PC-9 (cell line): ENCODE measurements around the gene PRR29. TPM values are rescaled to one million over a fixed set of nuclear protein-coding genes. Genes with fewer than 3 reads are reported as not detected.

ENCODE experiments used
- BruUV-seq: library from RNA; stranded (reverse); fragments of 400-500 nt; replicated peaks from 2 replicates; lab custom pipeline; 2021; lab: Mats Ljungman, UMichigan
- CTCF ChIA-PET: fragments of 300-600 bp; sonication (Branson Sonifier 250); formaldehyde crosslinking; loops from one replicate; lab custom pipeline; 2022; ENCODE audit warnings: antibody characterized with exemption; lab: Charles Lee
- POLR2A ChIA-PET: fragments of 300-600 bp; sonication (Branson Sonifier 250); formaldehyde crosslinking; loops from one replicate; lab custom pipeline; 2022; ENCODE audit warnings: antibody characterized with exemption; ENCODE audit not compliant: unreplicated experiment; lab: Charles Lee
- DNase-seq, 2 experiments: peaks; one replicate each; pipeline versions ENCODE4 v3.0.0 to v3.0.0-alpha.2; 2015 to 2022; ENCODE audit warnings: mixed read lengths in 1 of 2
- H2AFZ ChIP-seq: fragments of 200-600 bp; sonication (generic); 2 replicates; pipeline ENCODE4 v1.8.1; 2017; ENCODE audit warnings: antibody characterized with exemption
- H3F3A ChIP-seq: fragments of 200-600 bp; sonication (generic); 2 replicates; pipeline ENCODE4 v1.8.1; 2017; ENCODE audit warnings: antibody characterized with exemption, mild to moderate bottlenecking, low read depth; ENCODE audit not compliant: insufficient read depth
- H3K27ac ChIP-seq: fragments of 200-600 bp; sonication (generic); 2 replicates; pipeline ENCODE4 v1.6.1; 2016; ENCODE audit warnings: mixed run types
- H3K27me3 ChIP-seq: fragments of 200-600 bp; sonication (generic); 2 replicates; pipeline ENCODE4 v1.6.1; 2016; ENCODE audit warnings: low read depth, mixed run types; ENCODE audit not compliant: insufficient read depth
- H3K36me3 ChIP-seq: fragments of 200-600 bp; sonication (generic); 2 replicates; pipeline ENCODE4 v1.6.1; 2016; ENCODE audit warnings: low read depth, mixed run types
- H3K4me1 ChIP-seq: fragments of 200-600 bp; sonication (generic); replicated peaks from 2 replicates; pipeline ENCODE4 v1.6.1; 2016; ENCODE audit warnings: mixed run types; ENCODE audit not compliant: insufficient read depth
- H3K4me2 ChIP-seq: fragments of 200-600 bp; sonication (generic); 2 replicates; pipeline ENCODE4 v1.6.1; 2017; ENCODE audit warnings: mixed run types
- H3K4me3 ChIP-seq: fragments of 200-600 bp; sonication (generic); 2 replicates; pipeline ENCODE4 v1.6.1; 2016; ENCODE audit warnings: mixed run types
- H3K79me2 ChIP-seq: fragments of 200-600 bp; sonication (generic); 2 replicates; pipeline ENCODE4 v1.6.1; 2017; ENCODE audit warnings: low read depth, mixed run types
- H3K9me2 ChIP-seq: fragments of 200-600 bp; sonication (generic); 2 replicates; pipeline ENCODE4 v1.8.1; 2017; ENCODE audit warnings: mild to moderate bottlenecking; ENCODE audit not compliant: insufficient read depth
- H3K9me3 ChIP-seq: fragments of 200-600 bp; sonication (generic); 2 replicates; pipeline ENCODE4 v1.8.1; 2016; ENCODE audit warnings: low read depth; ENCODE audit not compliant: insufficient read depth
- H4K20me1 ChIP-seq: fragments of 200-600 bp; sonication (generic); 2 replicates; pipeline ENCODE4 v1.8.1; 2017; ENCODE audit not compliant: insufficient read depth
- EZH2 ChIP-seq: fragments of 200-600 bp; sonication (generic); IDR thresholded peaks from 2 replicates; pipeline ENCODE4 v1.8.0; 2017; ENCODE audit warnings: antibody characterized with exemption, low read depth
- intact Hi-C: fragments of 100-400 bp; cut with micrococcal nuclease; formaldehyde crosslinking; loops from one replicate; pipeline ENCODE4 v1.10.0; 2022; ENCODE audit not compliant: unreplicated experiment
- total RNA-seq: library from RNA; stranded (reverse); gene quantifications from 2 replicates; pipeline ENCODE4 v1.2.3, GENCODE V29; 2021
- TF ChIP-seq, protein P1 (sequence below): fragments of 200-600 bp; sonication (generic); conservative IDR thresholded peaks from 2 replicates; pipeline ENCODE4 v1.6.1; 2017; ENCODE audit warnings: mixed run types, antibody characterized with exemption, mild to moderate bottlenecking, moderate library complexity

Gene PRR29
- total RNA-seq, 1 experiment from 2014 or later, result 2.4 TPM

DNA sequence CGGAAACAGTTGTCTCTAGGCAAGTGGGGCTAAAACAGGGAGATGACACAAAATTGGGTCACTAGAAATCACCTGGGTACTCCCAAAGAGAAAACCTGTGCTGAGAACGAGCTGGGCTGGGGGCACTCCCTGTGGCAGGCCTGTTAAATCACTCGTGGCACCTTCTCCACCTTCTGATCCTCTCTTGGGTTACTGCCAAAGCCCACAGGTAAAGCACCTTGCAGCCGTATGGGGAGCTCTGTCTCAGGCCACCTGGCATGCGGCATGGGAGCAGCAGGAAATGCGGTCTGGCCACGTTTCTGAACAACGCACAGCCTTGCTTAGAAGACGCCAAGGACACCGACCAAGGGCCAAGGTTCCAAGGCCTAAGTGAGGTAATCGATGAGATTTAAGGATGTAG, 43.8 kb downstream of the PRR29 start:
- BruUV-seq, result no TSS peak
- ChIA-PET POLR2A (no interaction called here), CTCF (no interaction called here)
- Histone ChIP-seq H3K9me2 (no peaks in the 10 kb centered on the region), H3K27me3 (no peaks in the 10 kb centered on the region), H3K79me2 (no peaks in the 10 kb centered on the region), H3K4me3 (no peak overlapping the region), H2AFZ (no peak overlapping the region), H3K36me3 (peaks cover 4% of the 10 kb centered on the region; the same call in 1 of the 2 replicates), H3K4me1 (no peaks in the 10 kb centered on the region), H3F3A (no peaks in the 10 kb centered on the region), H4K20me1 (no peaks in the 10 kb centered on the region), H3K4me2 (no peak overlapping the region), H3K27ac (no peak overlapping the region), H3K9me3 (no peaks in the 10 kb centered on the region)
- no peak for DNase-seq
- no peak for TF ChIP-seq EZH2
- TF ChIP-seq, protein P1, sequence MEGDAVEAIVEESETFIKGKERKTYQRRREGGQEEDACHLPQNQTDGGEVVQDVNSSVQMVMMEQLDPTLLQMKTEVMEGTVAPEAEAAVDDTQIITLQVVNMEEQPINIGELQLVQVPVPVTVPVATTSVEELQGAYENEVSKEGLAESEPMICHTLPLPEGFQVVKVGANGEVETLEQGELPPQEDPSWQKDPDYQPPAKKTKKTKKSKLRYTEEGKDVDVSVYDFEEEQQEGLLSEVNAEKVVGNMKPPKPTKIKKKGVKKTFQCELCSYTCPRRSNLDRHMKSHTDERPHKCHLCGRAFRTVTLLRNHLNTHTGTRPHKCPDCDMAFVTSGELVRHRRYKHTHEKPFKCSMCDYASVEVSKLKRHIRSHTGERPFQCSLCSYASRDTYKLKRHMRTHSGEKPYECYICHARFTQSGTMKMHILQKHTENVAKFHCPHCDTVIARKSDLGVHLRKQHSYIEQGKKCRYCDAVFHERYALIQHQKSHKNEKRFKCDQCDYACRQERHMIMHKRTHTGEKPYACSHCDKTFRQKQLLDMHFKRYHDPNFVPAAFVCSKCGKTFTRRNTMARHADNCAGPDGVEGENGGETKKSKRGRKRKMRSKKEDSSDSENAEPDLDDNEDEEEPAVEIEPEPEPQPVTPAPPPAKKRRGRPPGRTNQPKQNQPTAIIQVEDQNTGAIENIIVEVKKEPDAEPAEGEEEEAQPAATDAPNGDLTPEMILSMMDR, result no peak
- intact Hi-C loops, result no loop called here

DNA sequence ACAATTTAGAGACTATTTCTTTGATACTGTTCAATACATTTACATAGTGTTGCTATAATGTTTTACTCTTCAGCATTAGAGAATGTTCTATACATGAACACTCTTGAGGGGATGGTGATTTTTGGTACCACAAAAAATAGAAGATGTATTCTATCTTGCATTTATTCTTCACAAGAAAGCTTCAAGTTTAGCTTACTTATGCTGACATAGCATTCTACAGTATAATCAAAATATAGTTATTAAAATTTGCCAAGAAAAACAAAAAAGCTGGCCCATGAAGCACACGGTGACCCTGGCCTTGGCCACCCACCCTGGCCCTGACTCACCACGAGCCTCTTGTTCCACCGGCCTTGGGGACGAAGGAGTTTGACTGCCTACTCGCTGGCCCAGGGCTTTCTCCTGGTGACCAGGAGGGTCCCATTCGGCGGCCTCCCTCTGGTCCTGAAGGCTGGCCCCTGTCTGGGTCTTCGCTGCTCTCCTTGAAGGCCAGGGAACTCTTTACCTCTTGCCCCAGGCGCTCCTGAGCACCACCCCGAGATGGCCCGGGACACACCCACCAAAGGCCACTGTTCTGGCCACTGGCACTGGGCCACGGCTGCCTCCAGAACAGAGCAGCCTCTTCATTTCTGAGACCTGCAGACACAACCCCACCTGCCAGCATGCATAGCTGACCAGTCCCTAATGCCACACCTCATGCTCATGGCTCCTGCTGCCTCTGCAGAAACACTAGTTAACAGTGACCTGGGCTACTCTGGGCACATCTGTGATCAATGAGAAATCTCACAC, 44.7 kb downstream of the PRR29 start:
- H3K9me3 ChIP-seq, result no peaks in the 10 kb centered on the region
- POLR2A ChIA-PET, result no interaction called here

DNA sequence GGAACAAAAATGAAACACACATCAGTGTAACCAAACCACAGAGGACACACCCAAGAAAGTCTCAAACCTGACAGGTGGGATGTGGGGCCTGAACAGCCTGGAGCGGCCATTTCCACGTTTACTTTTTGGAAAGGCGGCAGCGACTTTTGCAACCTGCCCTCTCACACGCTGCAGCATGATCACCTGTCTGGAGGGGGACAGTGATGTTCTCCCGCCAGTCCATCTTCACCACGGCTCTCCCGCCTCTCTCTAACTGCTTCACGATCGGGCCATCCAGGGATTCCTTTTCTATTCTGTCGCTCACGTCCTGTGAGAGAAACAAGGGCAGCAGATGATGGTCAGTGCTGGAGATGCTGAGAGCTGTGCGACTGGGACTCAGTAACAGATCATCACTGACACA, 47.0 kb downstream of the PRR29 start:
- Histone ChIP-seq H3K27me3 (no peaks in the 10 kb centered on the region), H3K79me2 (no peaks in the 10 kb centered on the region), H3K27ac (no peak overlapping the region), H3K9me3 (no peaks in the 10 kb centered on the region), H3K36me3 (peaks cover 5% of the 10 kb centered on the region), H3K9me2 (no peaks in the 10 kb centered on the region), H3K4me2 (no peak overlapping the region), H3K4me1 (no peaks in the 10 kb centered on the region), H3F3A (0 out of 2 replicates have a peak, but pooled peaks cover 3% of the 10 kb centered on the region), H2AFZ (no peak overlapping the region), H3K4me3 (no peak overlapping the region), H4K20me1 (no peaks in the 10 kb centered on the region)
- no TSS peak for BruUV-seq
- intact Hi-C loops, result no loop called here
- no peak for DNase-seq
- ChIA-PET CTCF (no interaction called here), POLR2A (no interaction called here)
- no peak for TF ChIP-seq EZH2
- TF ChIP-seq, protein P1, result no peak

More for the DNA sequence above, 44.7 kb downstream of the PRR29 start:
- H3K27ac ChIP-seq, result no peak overlapping the region
- no peak overlapping the region for H2AFZ ChIP-seq
- no peak for TF ChIP-seq EZH2
- TF ChIP-seq, protein P1, result no peak
- intact Hi-C loops, result no loop called here
- CTCF ChIA-PET, result no interaction called here
- H3K36me3 ChIP-seq, result peaks cover 4% of the 10 kb centered on the region; the same call in 1 of the 2 replicates
- H4K20me1 ChIP-seq, result no peaks in the 10 kb centered on the region
- H3K4me1 ChIP-seq, result no peaks in the 10 kb centered on the region
- no peaks in the 10 kb centered on the region for H3K27me3 ChIP-seq
- no peak overlapping the region for H3K4me2 ChIP-seq
- DNase-seq, result no peak
- H3F3A ChIP-seq, result 0 out of 2 replicates have a peak, but pooled peaks cover 3% of the 10 kb centered on the region
- no peaks in the 10 kb centered on the region for H3K79me2 ChIP-seq
- BruUV-seq, result no TSS peak
- no peak overlapping the region for H3K4me3 ChIP-seq
- no peaks in the 10 kb centered on the region for H3K9me2 ChIP-seq
